Measurements from ENCODE around the gene IDI2. TPM values are rescaled to one million over a fixed set of nuclear protein-coding genes. Genes with fewer than 3 reads are reported as not detected.
A peak's percentile ranks its signal among the peaks of the same experiment; 100 is the strongest.

The IDI2 gene
- total RNA-seq, 6 experiments from 2014 or later, result not detected

DNA sequence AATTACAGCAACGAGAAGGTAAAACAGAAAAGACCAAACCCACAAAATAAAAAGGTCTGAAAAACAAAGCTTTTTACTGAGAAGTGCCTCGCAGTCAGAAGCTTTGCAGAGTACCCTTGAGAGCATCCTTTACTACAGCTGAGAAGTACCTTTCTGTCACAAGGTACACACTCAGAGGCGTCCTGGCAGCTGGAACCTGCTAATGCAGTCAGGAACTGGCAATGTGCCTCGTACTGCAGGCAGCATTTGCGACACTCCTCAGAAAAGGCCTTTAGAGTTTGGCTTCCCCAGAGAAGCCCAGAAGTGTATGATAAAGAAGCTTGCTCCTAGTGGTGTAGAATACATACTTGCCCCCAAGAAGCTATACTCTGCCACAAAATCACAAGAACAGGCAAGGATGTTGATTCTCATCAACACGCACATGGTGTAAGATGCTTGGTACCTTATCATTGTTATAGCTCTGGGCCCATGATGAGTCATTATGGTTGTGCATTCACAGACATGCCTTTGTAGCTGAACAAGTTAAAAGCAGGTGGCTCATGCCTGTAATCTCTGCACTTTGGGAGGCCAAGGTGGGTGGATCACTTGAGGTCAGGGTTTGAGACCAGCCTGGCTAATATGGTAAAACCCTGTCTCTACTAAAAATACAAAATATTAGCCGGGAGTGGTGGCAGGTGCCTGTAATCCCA is 39.4 kb downstream of the IDI2 start:
- Mint-ChIP-seq H3K36me3 (ENCODE audit: low read depth) (peaks cover 46% of the 10 kb centered on the region), H3K27me3 (ENCODE audit: insufficient read depth) (peaks cover 3% of the 10 kb centered on the region; the same call in 1 of the 2 replicates), H3K4me3 (peak overlapping the region; percentile 95), H3K9me3 (peaks cover 12% of the 10 kb centered on the region), H3K27ac (peak overlapping the region; percentile 92), H3K4me1 (ENCODE audit: low read depth) (peaks cover 61% of the 10 kb centered on the region)
- TF ChIP-seq, protein P1, sequence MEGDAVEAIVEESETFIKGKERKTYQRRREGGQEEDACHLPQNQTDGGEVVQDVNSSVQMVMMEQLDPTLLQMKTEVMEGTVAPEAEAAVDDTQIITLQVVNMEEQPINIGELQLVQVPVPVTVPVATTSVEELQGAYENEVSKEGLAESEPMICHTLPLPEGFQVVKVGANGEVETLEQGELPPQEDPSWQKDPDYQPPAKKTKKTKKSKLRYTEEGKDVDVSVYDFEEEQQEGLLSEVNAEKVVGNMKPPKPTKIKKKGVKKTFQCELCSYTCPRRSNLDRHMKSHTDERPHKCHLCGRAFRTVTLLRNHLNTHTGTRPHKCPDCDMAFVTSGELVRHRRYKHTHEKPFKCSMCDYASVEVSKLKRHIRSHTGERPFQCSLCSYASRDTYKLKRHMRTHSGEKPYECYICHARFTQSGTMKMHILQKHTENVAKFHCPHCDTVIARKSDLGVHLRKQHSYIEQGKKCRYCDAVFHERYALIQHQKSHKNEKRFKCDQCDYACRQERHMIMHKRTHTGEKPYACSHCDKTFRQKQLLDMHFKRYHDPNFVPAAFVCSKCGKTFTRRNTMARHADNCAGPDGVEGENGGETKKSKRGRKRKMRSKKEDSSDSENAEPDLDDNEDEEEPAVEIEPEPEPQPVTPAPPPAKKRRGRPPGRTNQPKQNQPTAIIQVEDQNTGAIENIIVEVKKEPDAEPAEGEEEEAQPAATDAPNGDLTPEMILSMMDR (IDR thresholded peaks at IDR 0.05), result no peak
- peak; percentile 56 for DNase-seq

DNA sequence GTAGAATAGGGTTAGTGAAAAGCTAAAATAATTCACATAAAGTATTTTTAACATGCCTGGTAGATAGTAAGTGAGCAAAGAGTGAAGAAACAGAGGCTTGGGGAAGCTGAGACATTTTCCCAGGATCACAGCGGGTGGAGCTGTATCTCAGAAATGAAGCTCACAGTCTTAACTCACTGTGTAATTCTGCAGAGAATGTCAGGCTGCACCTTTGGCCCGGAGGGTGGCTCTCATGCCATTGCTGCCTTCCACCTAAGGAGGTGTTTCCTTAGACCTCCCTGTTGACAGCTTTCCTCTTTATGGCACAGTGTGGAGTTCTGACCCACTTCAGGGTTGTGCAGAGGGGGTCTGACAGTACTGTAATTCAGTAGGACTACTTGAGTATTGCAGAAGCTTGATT is 40.3 kb downstream of the IDI2 start:
- H3K4me1 Mint-ChIP-seq (ENCODE audit: low read depth), result peaks cover 52% of the 10 kb centered on the region
- TF ChIP-seq, protein P1 (IDR thresholded peaks at IDR 0.05), result no peak

DNA sequence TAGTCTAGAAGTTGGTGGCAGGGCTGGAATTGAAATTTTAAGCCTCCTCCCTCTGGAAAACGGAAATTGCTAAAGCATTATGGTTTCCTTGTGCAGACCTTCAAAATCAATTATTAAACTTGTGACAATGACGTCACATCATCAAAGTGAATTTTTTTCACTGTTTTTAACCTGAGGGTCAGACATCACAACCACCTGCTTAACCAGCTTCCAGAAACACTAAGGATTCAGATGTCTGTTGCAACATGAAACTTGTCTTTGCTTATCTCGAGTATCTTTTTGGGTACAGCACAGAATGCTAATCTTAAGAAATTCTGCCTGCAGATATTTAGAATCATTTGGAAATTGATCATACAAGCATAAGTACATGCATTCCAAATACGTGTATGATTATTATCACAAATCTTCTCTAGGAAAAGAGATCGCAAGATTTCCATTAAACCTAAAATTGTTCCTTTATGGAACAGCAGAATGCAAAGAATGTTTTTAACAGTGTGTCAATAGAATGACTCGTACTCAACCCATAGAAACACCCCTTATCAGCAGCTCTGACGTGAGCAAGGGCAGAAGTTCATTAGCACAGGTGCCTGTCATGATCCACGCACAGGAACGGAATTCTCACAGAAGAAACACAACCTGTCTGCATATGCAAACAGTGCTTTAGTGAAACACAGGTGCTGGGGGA is 41.5 kb downstream of the IDI2 start:
- DNase-seq, result no peak
- Mint-ChIP-seq H3K27ac (no peak overlapping the region), H3K4me3 (peak overlapping the region; percentile 11; the same call in 1 of the 2 replicates), H3K4me1 (ENCODE audit: low read depth) (peaks cover 40% of the 10 kb centered on the region), H3K36me3 (ENCODE audit: low read depth) (peaks cover 47% of the 10 kb centered on the region), H3K27me3 (ENCODE audit: insufficient read depth) (peaks cover 2% of the 10 kb centered on the region; the same call in 1 of the 2 replicates), H3K9me3 (peaks cover 31% of the 10 kb centered on the region)
- TF ChIP-seq, protein P1 (IDR thresholded peaks at IDR 0.05), result no peak

More for the DNA sequence above, 40.3 kb downstream of the IDI2 start:
- Mint-ChIP-seq H3K4me3 (no peak overlapping the region), H3K36me3 (ENCODE audit: low read depth) (peaks cover 46% of the 10 kb centered on the region), H3K9me3 (peaks cover 21% of the 10 kb centered on the region), H3K27ac (peak overlapping the region; percentile 36; the same call in 1 of the 2 replicates), H3K27me3 (ENCODE audit: insufficient read depth) (peaks cover 3% of the 10 kb centered on the region; the same call in 1 of the 2 replicates)
- DNase-seq, result no peak

DNA sequence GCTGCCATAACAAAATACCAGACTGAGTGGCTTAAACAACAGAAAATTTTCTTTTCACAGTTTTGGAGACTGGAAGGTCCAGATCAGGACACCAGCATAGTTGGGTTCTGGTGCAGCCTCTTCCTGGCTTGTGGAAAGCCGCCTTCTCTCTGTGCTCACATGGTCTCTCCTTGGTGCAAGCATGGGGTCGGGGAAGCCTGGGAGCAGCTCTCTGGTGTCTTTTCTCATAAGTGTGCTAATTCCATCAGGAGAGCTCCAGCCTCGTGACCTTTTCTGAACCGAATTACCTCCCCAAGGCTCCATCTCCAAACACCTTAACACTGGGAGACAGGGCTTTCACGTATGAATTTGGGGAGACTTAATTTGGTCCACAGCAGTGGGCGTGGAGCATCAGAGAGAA is 42.3 kb downstream of the IDI2 start:
- Mint-ChIP-seq H3K27ac (no peak overlapping the region), H3K9me3 (peaks cover 33% of the 10 kb centered on the region), H3K4me1 (ENCODE audit: low read depth) (peaks cover 36% of the 10 kb centered on the region), H3K36me3 (ENCODE audit: low read depth) (peaks cover 48% of the 10 kb centered on the region), H3K27me3 (ENCODE audit: insufficient read depth) (peaks cover 1% of the 10 kb centered on the region; the same call in 1 of the 2 replicates), H3K4me3 (no peak overlapping the region)
- TF ChIP-seq, protein P1 (IDR thresholded peaks at IDR 0.05), result no peak
- no peak for DNase-seq

DNA sequence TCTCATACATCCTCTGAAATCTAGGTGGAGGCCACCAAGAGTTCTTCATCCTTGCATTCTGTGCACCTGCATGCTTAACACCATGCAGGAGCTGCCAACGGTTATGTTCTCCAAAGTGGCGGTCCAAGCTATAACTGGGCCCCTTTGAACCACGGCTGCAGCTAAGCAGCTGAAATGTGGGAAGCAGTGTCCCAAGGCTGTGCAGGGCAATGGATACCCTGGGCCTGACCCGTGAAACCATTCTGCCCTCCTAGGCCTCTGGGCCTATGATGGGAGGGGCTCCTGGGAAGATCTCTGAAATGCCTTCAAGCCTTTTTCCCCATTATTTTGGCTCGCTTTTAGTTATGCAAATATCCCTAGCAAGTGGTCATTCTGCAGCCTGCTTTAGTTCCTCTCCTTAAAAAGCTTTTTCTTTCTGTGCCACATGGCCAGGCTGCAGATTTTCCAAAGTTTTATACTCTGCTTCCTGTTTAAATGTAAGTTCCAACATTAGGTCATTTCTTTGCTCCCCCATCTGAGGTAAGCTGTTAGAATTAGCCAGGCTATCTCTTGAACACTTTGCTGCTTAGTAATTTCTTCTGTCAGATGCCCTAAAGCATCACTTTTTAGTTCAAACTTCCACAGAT is 45.1 kb downstream of the IDI2 start:
- Mint-ChIP-seq H3K4me3 (no peak overlapping the region), H3K4me1 (ENCODE audit: low read depth) (peaks cover 17% of the 10 kb centered on the region), H3K9me3 (peaks cover 41% of the 10 kb centered on the region), H3K36me3 (ENCODE audit: low read depth) (peaks cover 62% of the 10 kb centered on the region), H3K27me3 (ENCODE audit: insufficient read depth) (no peaks in the 10 kb centered on the region), H3K27ac (no peak overlapping the region)
- no peak for DNase-seq
- TF ChIP-seq, protein P1 (IDR thresholded peaks at IDR 0.05), result no peak
